ENCODE data around the gene CMTM8. TPM values are rescaled to one million over a fixed set of nuclear protein-coding genes. Genes with fewer than 3 reads are reported as not detected.

The CMTM8 gene
- total and polyA plus RNA-seq, 10 of the 15 experiments (the other 5 are each of a cell fraction or from before 2014, with no cell fraction given) = 0.11 to 0.23 TPM; not detected in 8

GRCh38 chr3:32401556-32402081 is 163.1 kb downstream of the CMTM8 start (continued):
- TF ChIP-seq MEF2B (IDR thresholded peaks at IDR 0.05; ENCODE audit: partially characterized antibody, poor library complexity, severe bottlenecking) = no peak
- peak; percentile 62 for TF ChIP-seq ZNF687 (IDR thresholded peaks at IDR 0.05)
- TF ChIP-seq SREBF1 (IDR thresholded peaks at IDR 0.05; ENCODE audit: low read length) = no peak
- no peak for TF ChIP-seq NFIC (IDR thresholded peaks at IDR 0.05; ENCODE audit: low read depth, low read length)
- TF ChIP-seq NR2C2 (IDR thresholded peaks at IDR 0.05; ENCODE audit: borderline replicate concordance, control insufficient read depth, insufficient read length, low read depth) = no peak
- TF ChIP-seq EED (IDR thresholded peaks at IDR 0.05; ENCODE audit: low read depth) = 0 out of 2 replicates have a peak, but pooled peaks have one; percentile 34
- TF ChIP-seq FOS (IDR thresholded peaks at IDR 0.05; ENCODE audit: borderline replicate concordance, extremely low read depth, insufficient read length) = no peak
- TF ChIP-seq IRF3 (IDR thresholded peaks at IDR 0.05) = no peak
- no peak for TF ChIP-seq CBX3 (IDR thresholded peaks at IDR 0.05; ENCODE audit: borderline replicate concordance, low read depth)
- TF ChIP-seq SRF (IDR thresholded peaks at IDR 0.05; ENCODE audit: low read depth in 2 of 2, low read length in 2 of 2) = no peak
- TF ChIP-seq MAX (IDR thresholded peaks at IDR 0.05; ENCODE audit: low read depth, low read length) = no peak
- no peak for TF ChIP-seq ZBTB11 (CRISPR knock-in tag; IDR thresholded peaks at IDR 0.05)
- TF ChIP-seq RELA (IDR thresholded peaks at IDR 0.05; ENCODE audit: borderline replicate concordance, partially characterized antibody) = no peak
- TF ChIP-seq ZNF622 (IDR thresholded peaks at IDR 0.05) = no peak
- TF ChIP-seq CUX1 (IDR thresholded peaks at IDR 0.05; ENCODE audit: insufficient replicate concordance, low read depth, low read length) = no peak
- 0 out of 2 replicates have a peak, but pooled peaks have one; percentile 30 for TF ChIP-seq CREB1 (IDR thresholded peaks at IDR 0.05; ENCODE audit: low read depth)
